Coronary artery (tissue), 2 donors: ENCODE data around the gene SAMD8.

Source experiments
- DNase-seq: peaks from one replicate; pipeline ENCODE4 v3.0.0-alpha.2; 2017; ENCODE audit warnings: low spot score
- H3K27ac ChIP-seq, 2 donors: fragments of 200-600 bp; sonication (generic); one replicate each; pipeline ENCODE4 v1.5.1; 2016 to 2019
- H3K4me3 ChIP-seq: fragments of 200-600 bp; sonication (generic); 2 replicates; pipeline ENCODE4 v1.5.1; 2016; ENCODE audit warnings: mild to moderate bottlenecking, moderate library complexity
- CTCF ChIP-seq: fragments of 200-600 bp; sonication (generic); IDR thresholded peaks from one replicate; pipeline ENCODE4 v1.5.1; 2019; ENCODE audit warnings: antibody characterized with exemption

SAMD8 gene

GRCh38 chr10:75074711-75075445 lies 36.6 kb upstream of the SAMD8 start:
- no peak for DNase-seq
- H3K4me3 ChIP-seq = no peak overlapping the region
- no peak overlapping the region for H3K27ac ChIP-seq
- no peak for TF ChIP-seq CTCF

GRCh38 chr10:75076348-75076747 lies 35.1 kb upstream of the SAMD8 start:
- TF ChIP-seq CTCF = no peak
- Histone ChIP-seq H3K27ac (no peak overlapping the region), H3K4me3 (no peak overlapping the region)
- no peak for DNase-seq

- H3K4me3 ChIP-seq = no peak overlapping the region
- no peak for TF ChIP-seq CTCF
- no peak overlapping the region for H3K27ac ChIP-seq
- no peak for DNase-seq
These were observed 31.9 kb upstream of the SAMD8 start for GRCh38 chr10:75079436-75080083.

GRCh38 chr10:75080554-75080953 lies 30.9 kb upstream of the SAMD8 start:
- H3K27ac ChIP-seq = no peak overlapping the region
- no peak for TF ChIP-seq CTCF
- no peak for DNase-seq
- H3K4me3 ChIP-seq = no peak overlapping the region

- Histone ChIP-seq H3K4me3 (no peak overlapping the region), H3K27ac (no peak overlapping the region)
- no peak for DNase-seq
- no peak for TF ChIP-seq CTCF
These were observed 30.1 kb upstream of the SAMD8 start for GRCh38 chr10:75081379-75081778.

- TF ChIP-seq CTCF = no peak
- H3K27ac ChIP-seq = no peak overlapping the region
- H3K4me3 ChIP-seq = no peak overlapping the region
- DNase-seq = no peak
These were observed 27.3 kb upstream of the SAMD8 start for GRCh38 chr10:75083972-75084833.
